HG02981 (cell line): ENCODE results near the gene ERICH2.

Source experiments
- ATAC-seq: cut with Tn5 transposase; IDR thresholded peaks from one replicate; pipeline ENCODE4 v1.9.1; 2021; ENCODE audit warnings: mild to moderate bottlenecking, moderate library complexity; ENCODE audit not compliant: unreplicated experiment

Gene ERICH2

GRCh38 chr2:170830166-170830565 lies 60.0 kb downstream of the ERICH2 start:
- ATAC-seq: no peak

- no peak for ATAC-seq
Observed at GRCh38 chr2:170831115-170831514, 60.9 kb downstream of the ERICH2 start.

GRCh38 chr2:170836027-170836426 lies 65.8 kb downstream of the ERICH2 start:
- no peak for ATAC-seq

- no peak for ATAC-seq
Observed at GRCh38 chr2:170840717-170841210, 70.6 kb downstream of the ERICH2 start.

- no peak for ATAC-seq
Observed at GRCh38 chr2:170842785-170843184, 72.6 kb downstream of the ERICH2 start.

- no peak for ATAC-seq
Observed at GRCh38 chr2:170843656-170844055, 73.5 kb downstream of the ERICH2 start.

- ATAC-seq: no peak
Observed at GRCh38 chr2:170845343-170845742, 75.2 kb downstream of the ERICH2 start.

- ATAC-seq: no peak
Observed at GRCh38 chr2:170846314-170846713, 76.1 kb downstream of the ERICH2 start.

GRCh38 chr2:170847716-170848115 lies 77.5 kb downstream of the ERICH2 start:
- ATAC-seq: no peak
